ENCODE results near the gene POLD4. TPM values are rescaled to one million over a fixed set of nuclear protein-coding genes. Genes with fewer than 3 reads are reported as not detected.
A peak's percentile ranks its signal among the peaks of the same experiment; 100 is the strongest.

Gene POLD4
- total and polyA plus RNA-seq, 5 donors: 53.8 to 124 (median 67.1) TPM

DNA sequence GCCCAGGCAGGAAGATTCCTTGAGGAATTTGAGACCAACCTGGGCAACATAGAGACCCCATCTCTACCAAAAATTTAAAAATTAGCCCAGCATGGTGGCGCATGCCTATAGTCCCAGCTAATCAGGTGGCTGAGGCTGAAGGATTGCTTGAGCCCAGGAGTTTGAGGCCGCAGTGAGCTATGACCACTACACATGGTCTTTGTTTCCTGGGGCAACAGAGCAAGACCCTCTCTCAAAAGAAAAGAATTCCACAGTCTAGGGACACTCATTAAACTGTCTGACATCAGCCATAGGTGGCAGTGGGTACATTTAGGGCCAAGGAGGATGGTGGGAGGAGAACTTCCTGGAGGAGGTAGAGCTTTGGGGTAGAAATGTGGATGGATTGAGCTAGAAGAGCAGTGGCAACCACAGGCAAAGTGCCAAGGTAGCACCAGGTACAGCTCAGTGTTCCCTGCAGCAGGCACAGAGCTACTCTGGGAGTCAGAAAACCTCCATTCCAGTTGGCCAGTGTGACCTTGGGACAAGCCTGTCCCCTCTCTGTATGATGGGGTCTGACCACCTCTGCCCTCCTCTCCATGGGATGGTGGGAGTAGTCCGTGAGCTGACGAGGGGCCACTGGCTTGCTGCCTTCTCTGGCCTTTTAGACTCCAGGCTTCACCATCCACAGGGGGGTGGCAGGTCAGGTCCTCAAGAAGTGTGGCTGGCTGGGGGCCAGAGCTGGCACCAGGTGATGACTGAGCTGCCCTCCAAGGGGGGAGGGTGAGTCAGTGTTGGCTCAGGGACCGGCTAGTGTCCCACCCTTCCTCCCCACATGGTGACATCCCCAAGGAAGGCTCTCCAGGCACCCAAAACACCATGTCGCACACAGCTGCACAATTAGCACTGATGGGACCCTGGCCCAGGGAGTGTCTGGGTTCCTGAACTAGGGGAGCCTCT, 23.8 kb upstream of the POLD4 start:
- Histone ChIP-seq H3K9me3 (ENCODE audit: control insufficient read depth, low read length) (no peaks in the 10 kb centered on the region), H3K27me3 (ENCODE audit: control insufficient read depth, insufficient read depth) (no peaks in the 10 kb centered on the region), H3K4me1 (ENCODE audit: control insufficient read depth, insufficient read depth, low read length) (peaks cover under 1% of the 10 kb centered on the region), H3K27ac (ENCODE audit: low read length) (no peak overlapping the region), H3K4me3 (ENCODE audit: low read length) (no peak overlapping the region)
- ATAC-seq (no peak), DNase-seq (no peak)
- WGBS: 74% methylated on average over 6 of the region's 6 CpGs
- intact Hi-C loops (cut with DNase I): no loop called here

DNA sequence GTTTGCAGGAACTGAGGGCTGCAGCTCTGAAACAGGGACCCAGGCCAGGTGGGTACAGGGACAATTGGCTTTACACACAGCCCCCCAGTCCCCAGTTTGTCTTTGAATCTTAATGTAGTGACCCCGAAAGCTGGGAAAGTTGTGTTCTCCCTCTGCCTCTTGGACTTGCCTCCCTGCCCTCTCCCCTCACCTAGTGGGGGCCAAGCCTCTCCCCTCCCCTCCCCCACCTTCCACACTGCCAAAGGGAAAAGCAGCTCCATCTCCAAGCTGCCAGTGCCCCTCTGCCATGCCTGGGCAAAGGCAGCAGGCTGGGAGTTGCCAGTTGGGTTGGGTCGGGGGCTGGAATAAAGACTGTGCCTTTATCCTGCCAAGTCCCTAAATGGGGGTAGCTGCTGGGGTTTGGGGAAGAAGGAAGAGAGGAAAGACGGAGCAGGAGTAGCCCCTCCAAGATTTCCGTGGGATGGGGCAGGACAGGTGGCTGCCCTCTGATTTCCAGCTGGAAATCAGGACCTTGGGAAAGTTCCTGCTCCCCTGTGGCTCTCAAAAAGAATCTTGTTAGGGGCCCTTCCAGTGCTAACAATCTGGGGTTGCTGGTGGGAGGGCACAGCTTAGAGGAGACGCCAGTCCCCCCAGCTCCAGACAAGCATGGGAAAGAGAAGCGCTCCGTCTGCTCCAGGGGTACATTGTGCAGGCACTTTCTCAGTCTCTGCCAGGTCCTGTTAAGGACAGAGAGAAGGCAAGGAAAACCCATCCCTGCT, 22.9 kb upstream of the POLD4 start:
- no peaks in the 10 kb centered on the region for H3K9me3 ChIP-seq (ENCODE audit: control insufficient read depth, low read length)
- H3K4me3 ChIP-seq (ENCODE audit: low read length): no peak overlapping the region
- H3K27ac ChIP-seq (ENCODE audit: low read length): no peak overlapping the region
- no peaks in the 10 kb centered on the region for H3K27me3 ChIP-seq (ENCODE audit: control insufficient read depth, insufficient read depth)
- WGBS: 71% methylated on average over 7 of the region's 7 CpGs
- ATAC-seq: no peak
- DNase-seq: no peak
- peaks cover 10% of the 10 kb centered on the region for H3K4me1 ChIP-seq (ENCODE audit: control insufficient read depth, insufficient read depth, low read length)
- intact Hi-C loops (cut with DNase I): no loop called here

DNA sequence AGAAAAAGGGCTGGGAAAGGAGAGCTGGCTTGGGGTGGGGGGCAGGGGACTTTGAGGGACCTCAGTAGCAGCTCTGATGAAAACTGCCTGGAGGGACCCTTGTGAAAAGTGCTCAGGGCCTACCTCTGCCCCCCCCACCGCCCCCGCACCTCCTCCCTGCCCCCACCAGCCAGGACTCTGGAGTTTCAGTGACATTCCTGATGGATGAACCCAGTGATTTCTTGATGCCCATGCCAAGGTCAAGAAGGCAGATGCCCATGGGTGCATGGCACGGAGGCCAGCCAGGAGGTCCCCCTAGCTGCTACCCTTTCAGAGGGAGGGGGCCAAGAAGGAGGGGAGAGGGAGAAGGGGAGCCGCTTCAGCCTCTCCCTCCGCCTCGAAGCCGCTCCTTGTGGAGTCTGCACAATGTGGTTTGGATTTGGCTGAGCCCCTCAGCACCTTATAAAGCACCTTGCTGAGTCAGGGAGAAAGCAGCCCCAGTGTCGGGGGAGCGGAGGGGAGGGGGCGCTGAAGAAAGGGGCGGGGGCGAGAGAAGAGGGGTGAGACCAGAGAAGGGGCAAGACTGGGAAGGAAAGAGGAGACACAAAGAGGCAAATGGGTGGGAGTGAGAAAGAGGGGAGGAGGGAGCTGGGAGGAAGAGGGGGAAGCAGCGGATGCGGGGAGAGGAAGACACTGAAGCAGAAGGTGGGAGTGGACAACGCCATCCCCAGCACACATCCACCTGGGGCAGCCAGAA, 22.1 kb upstream of the POLD4 start:
- Histone ChIP-seq H3K9me3 (ENCODE audit: control insufficient read depth, low read length) (no peaks in the 10 kb centered on the region), H3K27ac (ENCODE audit: low read length) (no peak overlapping the region), H3K4me1 (ENCODE audit: control insufficient read depth, insufficient read depth, low read length) (peaks cover 10% of the 10 kb centered on the region), H3K27me3 (ENCODE audit: control insufficient read depth, insufficient read depth) (no peaks in the 10 kb centered on the region), H3K4me3 (ENCODE audit: low read length) (no peak overlapping the region)
- ATAC-seq (no peak), DNase-seq (no peak)
- whole genome bisulfite sequencing: 50% methylated on average over 15 of the region's 15 CpGs
- intact Hi-C loops (cut with DNase I): no loop called here

DNA sequence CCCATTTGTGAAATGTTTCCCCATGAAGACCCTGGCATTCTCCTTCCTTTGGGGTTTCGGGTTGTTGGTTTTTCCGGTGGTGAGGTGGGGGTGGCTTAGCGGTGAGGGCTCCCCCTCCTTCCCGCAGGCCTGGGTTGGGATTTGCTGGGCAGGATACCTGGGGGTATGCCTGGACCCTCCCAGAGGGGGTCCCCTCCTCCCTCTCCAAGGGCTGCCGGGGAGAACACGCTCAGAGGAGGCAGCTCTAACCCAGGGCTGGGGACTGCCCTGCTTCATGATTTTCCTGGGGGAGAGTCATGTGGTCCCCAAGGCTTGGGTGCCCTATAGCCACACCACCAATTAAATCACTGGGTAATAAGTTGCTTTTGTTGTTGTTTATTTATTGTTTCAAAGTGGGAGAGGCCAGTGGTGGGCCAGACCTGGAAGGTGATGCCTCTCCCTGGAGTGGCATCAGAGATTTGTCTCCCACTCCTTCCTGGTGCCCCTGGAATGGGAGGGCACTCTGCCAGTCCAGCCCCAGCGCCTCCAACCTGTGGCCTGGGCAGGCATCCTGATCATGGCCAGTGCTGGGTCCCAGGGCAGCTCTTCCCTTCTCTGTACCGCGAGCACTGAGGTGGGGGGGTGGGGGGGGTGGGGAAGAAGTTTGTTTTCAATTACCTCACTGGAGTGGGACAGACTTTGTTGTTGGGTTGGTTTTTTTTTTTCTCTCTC, 21.4 kb upstream of the POLD4 start:
- intact Hi-C loops (cut with DNase I): no loop called here
- DNase-seq (no peak), ATAC-seq (no peak)
- H3K9me3 ChIP-seq (ENCODE audit: control insufficient read depth, low read length): no peaks in the 10 kb centered on the region
- H3K4me3 ChIP-seq (ENCODE audit: low read length): no peak overlapping the region
- peaks cover 10% of the 10 kb centered on the region for H3K4me1 ChIP-seq (ENCODE audit: control insufficient read depth, insufficient read depth, low read length)
- 39% methylated on average over 9 of the region's 9 CpGs for WGBS
- H3K27ac ChIP-seq (ENCODE audit: low read length): no peak overlapping the region
- no peaks in the 10 kb centered on the region for H3K27me3 ChIP-seq (ENCODE audit: control insufficient read depth, insufficient read depth)

DNA sequence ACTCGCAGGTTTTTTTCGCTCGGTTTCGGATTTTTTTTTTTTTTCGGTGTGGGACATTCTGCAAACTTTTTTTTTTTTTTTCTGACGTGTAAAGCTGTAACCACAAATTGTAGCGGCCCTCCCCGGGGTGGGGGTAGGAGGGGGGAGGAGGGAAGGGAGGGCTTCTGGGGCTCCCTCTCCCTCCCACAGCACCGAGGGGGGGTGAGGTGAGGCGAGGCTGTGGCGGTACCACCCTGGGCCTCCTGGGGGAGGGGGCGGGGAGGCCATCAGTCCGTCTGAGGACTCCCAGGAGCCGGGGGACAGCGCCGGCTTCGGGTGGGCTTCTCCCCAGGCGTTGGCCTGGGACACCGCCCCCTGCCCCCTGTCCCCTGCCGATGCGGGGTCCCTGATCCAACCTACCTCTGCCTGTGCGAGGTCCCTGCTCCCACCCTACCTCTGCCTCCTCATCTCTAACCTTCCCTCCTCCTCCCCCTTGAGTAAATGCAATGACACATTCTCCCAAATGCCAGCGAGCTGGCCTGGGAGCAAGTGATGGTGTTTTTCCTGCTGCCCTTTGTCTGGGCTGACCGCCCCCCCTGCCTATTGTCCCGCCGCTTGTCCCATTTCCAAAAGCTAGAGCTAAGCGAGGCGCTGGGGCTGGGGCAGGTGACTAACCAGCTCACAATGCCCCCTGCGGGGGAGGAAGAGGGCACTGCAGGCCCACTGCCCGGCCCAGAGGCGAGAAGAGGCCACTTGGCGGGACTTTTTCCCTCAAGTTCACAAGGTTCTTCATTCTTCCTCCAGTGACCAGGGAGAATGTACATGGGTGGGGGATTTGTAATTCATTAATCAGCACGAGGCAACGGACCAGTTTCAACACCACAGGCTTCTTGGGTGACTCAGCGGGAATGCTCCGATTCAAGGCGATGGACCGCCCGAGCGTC, 20.6 kb upstream of the POLD4 start:
- Histone ChIP-seq H3K4me3 (ENCODE audit: low read length) (peak overlapping the region; percentile 94), H3K27ac (ENCODE audit: low read length) (peak overlapping the region; percentile 87), H3K9me3 (ENCODE audit: control insufficient read depth, low read length) (no peaks in the 10 kb centered on the region), H3K4me1 (ENCODE audit: control insufficient read depth, insufficient read depth, low read length) (peaks cover 10% of the 10 kb centered on the region), H3K27me3 (ENCODE audit: control insufficient read depth, insufficient read depth) (no peaks in the 10 kb centered on the region)
- WGBS: 8% methylated on average over 40 of the region's 40 CpGs
- intact Hi-C loops (cut with DNase I): no loop called here
- ATAC-seq: peak; percentile 52 to 74
- DNase-seq: peak; percentile 86 to 90 (median 87)

DNA sequence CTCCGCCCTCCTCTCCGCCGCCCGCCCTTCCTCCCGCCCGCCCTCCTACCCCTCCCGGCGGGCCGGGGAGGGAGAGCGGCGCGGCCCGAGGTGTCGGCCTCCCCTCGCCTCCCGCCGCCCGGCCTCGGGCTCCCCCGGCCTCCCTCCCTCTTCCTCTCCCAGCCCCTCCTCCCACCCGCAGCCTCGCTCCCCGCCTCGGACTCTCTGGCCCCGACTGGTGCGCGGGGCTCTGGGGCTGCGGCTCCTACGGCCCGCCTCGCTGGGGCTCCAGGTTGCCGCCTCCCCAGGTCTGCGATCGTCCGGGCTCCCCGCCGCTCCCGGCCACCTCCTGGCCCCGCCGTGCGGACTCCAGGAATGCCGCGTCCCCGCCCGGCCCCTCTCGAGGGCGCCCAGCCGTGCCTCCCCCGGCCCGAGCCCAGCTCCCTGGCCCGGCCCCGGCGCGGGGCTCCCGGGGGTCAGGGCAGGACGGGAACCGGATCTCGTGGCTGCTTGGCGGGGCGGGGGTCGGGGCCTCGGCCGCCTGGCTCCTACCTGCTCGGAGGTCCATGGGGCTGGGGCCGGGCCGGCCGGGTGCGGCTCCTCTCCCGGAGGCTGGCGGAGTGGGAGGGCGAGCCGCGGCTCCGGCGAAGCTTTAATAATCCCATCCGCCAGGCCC, 19.8 kb upstream of the POLD4 start, which contains the start of gene CLCF1:
TSS of gene CLCF1 (minus strand) at position 606 of the 655 bp plus-strand sequence. CDS start at position 547, 59 bp downstream.
- Histone ChIP-seq H3K27me3 (ENCODE audit: control insufficient read depth, insufficient read depth) (no peaks in the 10 kb centered on the region), H3K9me3 (ENCODE audit: control insufficient read depth, low read length) (no peaks in the 10 kb centered on the region), H3K4me3 (ENCODE audit: low read length) (peak within 1 kb of the TSS; percentile 94), H3K27ac (ENCODE audit: low read length) (peak within 1 kb of the TSS; percentile 87), H3K4me1 (ENCODE audit: control insufficient read depth, insufficient read depth, low read length) (peaks cover 11% of the 10 kb centered on the region)
- under 1% methylated on average over 65 of the region's 76 CpGs for WGBS
- peak; percentile 67 to 75 for ATAC-seq
- DNase-seq: peak; percentile 82 to 92 (median 89)
- intact Hi-C loops (cut with DNase I): no loop called here

DNA sequence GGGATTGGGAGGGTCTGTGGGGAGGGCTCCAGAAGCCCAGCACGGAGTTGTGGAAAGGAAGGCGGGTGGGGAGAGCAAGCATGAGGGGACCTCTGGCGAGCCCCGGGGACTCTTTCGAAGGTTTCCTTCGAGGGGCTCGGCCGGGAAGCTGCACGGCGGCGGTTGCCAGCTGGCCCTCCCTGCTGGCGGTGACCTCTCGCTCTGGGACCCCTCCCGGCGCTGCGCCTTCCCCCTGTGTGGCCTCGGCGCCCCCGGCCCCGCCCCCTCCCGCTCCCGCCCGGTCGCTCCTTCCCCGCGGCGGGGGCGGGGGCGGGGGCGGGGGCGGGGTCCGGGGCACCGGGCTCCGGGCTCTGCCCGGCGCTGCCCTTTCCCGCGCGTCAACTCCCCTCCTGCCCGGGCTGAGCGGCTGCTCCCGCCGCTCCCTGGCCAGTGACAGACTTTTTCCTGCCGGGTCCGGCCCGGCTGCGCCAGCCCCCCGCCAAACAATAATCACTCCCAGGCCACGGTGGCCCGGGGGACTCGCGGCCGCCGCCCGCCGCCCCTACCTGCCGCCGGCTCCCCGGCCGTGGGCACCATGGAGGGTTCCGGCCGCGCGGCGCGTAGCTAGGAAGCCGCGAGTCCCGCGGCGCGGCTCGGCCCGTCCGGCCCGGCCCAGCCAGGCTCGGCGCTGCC, 19.1 kb upstream of the POLD4 start:
- peak; percentile 66 to 86 (median 79) for DNase-seq
- peaks cover 16% of the 10 kb centered on the region for H3K4me1 ChIP-seq (ENCODE audit: control insufficient read depth, insufficient read depth, low read length)
- H3K27ac ChIP-seq (ENCODE audit: low read length): peak overlapping the region; percentile 73
- 1% methylated on average over 74 of the region's 78 CpGs for WGBS
- intact Hi-C loops (cut with DNase I): no loop called here
- H3K9me3 ChIP-seq (ENCODE audit: control insufficient read depth, low read length): no peaks in the 10 kb centered on the region
- peak overlapping the region; percentile 94 for H3K4me3 ChIP-seq (ENCODE audit: low read length)
- ATAC-seq: peak; percentile 2 to 8
- H3K27me3 ChIP-seq (ENCODE audit: control insufficient read depth, insufficient read depth): no peaks in the 10 kb centered on the region

DNA sequence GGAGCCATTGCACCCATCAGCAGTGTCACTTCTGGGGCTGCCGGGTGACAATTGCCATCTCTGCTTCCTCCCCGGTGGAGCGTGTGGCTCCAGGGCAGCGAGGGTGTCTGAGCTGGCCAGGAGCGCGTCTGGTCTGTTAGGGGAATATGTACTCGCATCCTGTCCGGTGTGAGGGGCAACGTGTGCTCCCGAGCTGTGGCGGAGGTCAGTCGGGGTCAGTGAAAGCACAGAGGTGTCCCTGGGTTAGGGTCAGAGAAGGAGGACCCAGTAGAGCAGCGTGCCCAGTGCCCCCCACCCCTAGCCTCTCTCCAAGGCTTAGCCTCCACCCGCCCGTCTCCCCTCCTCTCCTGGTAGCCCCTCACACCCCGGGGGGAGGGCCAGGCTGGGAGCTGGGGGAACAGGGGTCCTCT, 18.6 kb upstream of the POLD4 start:
- Histone ChIP-seq H3K27ac (ENCODE audit: low read length) (peak overlapping the region; percentile 9), H3K4me1 (ENCODE audit: control insufficient read depth, insufficient read depth, low read length) (peaks cover 21% of the 10 kb centered on the region), H3K27me3 (ENCODE audit: control insufficient read depth, insufficient read depth) (no peaks in the 10 kb centered on the region), H3K4me3 (ENCODE audit: low read length) (peak overlapping the region; percentile 94), H3K9me3 (ENCODE audit: control insufficient read depth, low read length) (no peaks in the 10 kb centered on the region)
- intact Hi-C loops (cut with DNase I): no loop called here
- no peak for DNase-seq
- 11% methylated on average over 16 of the region's 16 CpGs for WGBS
- no peak for ATAC-seq
